ELF-1 (cell line): Measurements from ENCODE around the gene FOCAD.
"Not testable (repeated sequence)": the region's sequence is repeated elsewhere in the genome, so short reads cannot be mapped to it uniquely, and the experiment has no call there.

Experiments
- DNase-seq: peaks from one replicate; pipeline ENCODE4 v3.0.0-alpha.2; 2016; ENCODE audit warnings: low read depth, low spot score

FOCAD gene, protein sequence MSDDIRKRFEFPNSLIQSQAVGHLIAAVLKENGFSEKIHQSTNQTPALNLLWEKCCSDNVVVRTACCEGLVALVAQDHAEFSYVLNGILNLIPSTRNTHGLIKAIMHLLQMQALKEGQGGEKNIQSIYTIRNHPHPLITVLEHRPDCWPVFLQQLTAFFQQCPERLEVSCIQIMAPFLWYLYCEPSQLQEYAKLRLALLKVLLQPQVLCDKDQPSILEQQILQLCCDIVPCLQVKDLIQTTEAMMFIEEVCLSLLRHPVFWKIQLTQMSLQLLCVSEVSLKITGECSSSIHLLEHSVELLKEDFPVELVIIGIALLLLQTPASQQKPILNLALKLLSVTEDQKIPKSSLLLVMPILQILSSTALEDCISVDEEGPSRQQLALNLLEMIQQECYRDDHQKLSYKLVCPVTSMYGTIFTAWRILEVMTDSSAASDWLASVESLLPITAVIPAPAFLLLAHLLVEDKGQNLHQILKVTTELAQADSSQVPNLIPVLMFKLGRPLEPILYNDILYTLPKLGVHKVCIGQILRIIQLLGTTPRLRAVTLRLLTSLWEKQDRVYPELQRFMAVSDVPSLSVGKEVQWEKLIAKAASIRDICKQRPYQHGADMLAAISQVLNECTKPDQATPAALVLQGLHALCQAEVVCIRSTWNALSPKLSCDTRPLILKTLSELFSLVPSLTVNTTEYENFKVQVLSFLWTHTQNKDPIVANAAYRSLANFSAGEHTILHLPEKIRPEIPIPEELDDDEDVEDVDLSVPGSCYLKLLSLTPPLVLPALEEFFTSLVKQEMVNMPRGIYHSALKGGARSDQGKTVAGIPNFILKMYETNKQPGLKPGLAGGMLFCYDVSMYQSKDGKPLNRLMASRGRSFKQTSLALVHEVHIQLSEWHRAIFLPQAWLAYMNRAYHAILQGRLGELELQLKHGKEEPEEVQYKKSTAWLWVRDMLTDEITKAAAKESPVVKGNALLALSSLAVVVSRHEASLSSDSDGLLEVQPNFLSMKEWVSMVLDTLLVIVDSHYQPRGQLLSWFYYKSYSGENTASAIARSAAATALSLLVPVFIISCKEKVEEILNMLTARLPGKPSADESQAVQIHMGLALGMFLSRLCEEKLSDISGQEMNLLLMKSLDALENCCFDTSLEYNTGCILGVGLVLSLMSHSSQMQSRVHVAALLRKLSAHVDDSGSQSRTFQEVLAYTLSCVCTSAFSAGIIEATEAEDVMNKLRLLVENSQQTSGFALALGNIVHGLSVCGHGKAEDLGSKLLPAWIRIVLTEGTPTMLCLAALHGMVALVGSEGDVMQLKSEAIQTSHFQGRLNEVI (N-terminal part only)

GRCh38 chr9:20684035-20684874 is at the start of gene FOCAD:
Gene FOCAD (plus strand): TSS chr9:20684259. CDS start chr9:20715354, 31,095 bp downstream.
- DNase-seq: peak; percentile 98

DNA sequence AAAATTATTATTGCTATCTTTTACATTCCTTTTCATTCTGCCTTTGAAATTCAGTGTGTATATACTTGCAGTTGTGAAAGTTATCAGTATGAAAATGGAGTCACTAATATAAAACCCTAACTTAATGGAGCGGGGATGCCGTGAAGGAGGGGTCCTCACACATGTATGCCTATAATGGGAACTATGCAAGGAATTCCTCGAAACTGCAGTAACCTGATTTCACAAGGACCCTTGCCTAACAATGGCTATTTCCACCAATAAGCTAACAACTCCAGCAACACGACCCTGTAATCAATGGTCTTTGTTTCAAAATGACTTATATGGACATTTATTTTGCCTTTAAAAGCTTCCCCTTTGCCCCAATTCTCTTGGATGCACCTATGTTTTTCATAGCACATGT is 49.2 kb upstream of the FOCAD start:
- DNase-seq: no peak

- DNase-seq: peak; percentile 56
Measured at GRCh38 chr9:20636888-20637440, 47.1 kb upstream of the FOCAD start.

DNA sequence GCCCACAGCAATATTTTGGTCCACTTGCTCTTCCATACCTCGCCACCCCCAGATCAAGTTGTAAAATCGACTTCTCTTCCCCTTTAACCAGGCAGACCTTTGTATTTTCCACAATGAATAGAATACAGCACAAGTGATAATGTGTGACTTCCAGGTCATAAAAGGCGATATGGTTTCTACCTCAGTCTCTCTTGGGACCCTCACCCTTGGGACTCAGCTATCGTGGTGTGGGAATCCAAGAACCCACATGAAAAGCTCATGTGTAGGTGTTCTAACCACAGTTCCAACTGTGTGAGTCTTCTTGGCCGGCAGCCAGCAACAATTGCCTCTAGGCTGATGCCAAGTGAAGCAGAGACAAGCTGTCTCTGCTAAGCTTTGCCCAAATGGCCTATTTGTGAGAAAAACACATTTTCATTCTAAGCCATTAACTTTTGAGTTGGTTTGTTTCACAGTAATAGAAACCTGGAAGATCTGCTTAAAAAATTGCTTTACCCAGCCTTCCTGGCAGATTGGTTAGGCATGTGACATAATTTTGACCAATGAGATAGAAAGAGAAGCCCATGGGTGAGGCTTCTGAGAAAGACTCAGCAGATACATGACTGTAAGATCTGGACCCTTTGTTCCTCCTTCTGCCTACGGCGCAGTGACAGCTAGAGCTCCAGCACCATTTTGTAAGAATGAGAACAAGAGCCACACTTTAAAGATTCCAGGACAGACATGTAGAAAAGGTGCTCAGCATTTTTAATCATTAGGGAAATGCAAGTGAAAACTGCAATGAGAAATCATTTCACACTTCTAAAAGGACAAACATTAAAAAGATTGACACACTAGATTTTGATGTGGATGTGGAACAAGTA is 43.5 kb upstream of the FOCAD start:
- DNase-seq: no peak

- no peak for DNase-seq
Measured at GRCh38 chr9:20642045-20642444, 42.0 kb upstream of the FOCAD start.

DNA sequence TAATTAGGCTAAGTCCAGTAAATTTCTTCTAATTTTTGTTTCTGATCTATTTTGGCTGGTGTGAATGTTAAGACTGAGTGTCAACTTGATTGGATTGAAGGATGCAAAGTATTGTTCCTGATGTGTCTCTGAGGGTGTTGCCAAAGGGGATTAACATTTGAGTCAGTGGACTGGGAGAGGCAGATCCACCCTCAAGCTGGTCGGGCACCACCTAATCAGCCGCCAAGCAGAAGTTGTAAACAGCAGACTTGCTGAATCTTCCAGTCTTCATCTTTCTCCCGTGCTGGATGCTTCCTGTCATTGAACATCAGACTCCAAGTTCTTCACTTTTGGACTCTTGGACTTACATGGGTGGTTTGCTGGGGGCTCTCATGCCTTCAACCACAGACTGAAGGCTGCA is 40.4 kb upstream of the FOCAD start:
- no peak for DNase-seq

DNA sequence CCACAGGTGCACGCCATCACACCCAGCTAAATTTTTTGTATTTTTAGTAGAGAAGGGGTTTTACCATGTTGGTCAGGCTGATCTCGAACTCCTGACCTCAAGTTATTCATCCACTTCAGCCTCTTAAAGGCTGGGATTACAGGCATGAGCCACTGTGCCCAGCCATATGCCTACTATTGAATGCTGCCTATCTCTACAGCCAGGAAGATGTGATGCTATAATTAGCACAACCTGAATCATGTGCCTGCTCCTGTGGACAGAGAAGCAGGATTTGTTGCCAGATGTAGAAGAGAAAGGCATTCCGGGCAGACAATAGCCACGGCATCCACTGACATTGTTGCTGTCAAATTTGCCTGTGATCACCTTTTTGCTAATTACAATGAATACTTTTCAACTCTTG is 37.4 kb upstream of the FOCAD start:
- no peak for DNase-seq

GRCh38 chr9:20649381-20649780 is 34.7 kb upstream of the FOCAD start:
- no peak for DNase-seq

GRCh38 chr9:20650313-20650712 is 33.7 kb upstream of the FOCAD start:
- DNase-seq: no peak

- DNase-seq: no peak
Measured at GRCh38 chr9:20650750-20651299, 33.2 kb upstream of the FOCAD start.

DNA sequence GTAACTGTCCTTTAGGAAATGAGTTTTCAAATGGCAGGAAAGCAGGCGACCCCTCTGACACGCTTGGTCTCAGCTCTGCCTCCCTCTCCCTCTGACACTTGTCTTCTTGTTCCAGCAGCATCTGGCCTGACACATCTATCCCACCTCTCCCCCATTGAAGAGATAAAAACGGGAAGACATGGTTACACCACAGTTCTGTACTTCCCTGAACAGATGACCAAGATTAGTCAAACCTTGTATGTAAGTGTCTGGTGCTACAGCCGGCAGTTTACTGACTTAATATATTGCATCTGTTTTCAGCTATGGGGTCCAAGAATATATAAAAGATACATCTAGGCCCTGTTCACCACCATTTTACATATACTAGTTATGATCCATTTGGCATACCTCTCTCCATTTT is 32.1 kb upstream of the FOCAD start:
- no peak for DNase-seq

GRCh38 chr9:20658246-20658667 is 25.8 kb upstream of the FOCAD start:
- not testable (repeated sequence) for DNase-seq

GRCh38 chr9:20658677-20659473 is 25.2 kb upstream of the FOCAD start:
- peak; percentile 43 for DNase-seq

DNA sequence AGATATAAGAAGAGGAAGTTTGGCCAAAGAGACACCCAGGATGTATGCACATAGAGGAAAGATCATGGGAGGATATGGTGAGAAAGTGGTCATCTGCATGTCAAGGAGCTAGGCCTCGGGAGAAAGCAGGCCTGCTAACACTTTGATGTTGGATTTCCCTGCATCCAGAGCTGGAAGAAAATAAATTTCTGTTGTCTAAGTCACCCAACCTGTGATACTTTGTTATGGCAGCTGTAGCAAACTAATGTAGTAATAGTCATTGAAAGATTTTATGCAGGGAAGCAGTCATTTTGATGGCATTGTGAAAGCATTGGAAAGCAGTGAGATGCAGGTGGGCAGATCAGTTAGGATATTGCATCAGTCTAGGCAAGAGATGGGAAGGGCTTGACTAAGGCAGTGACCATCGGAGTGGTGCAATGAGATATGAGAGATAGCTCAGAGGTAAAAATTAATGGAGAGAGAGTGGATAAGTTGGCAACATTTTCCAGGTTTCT is 24.5 kb upstream of the FOCAD start:
- no peak for DNase-seq

- DNase-seq: peak; percentile 51
Measured at GRCh38 chr9:20662156-20662555, 21.9 kb upstream of the FOCAD start.

DNA sequence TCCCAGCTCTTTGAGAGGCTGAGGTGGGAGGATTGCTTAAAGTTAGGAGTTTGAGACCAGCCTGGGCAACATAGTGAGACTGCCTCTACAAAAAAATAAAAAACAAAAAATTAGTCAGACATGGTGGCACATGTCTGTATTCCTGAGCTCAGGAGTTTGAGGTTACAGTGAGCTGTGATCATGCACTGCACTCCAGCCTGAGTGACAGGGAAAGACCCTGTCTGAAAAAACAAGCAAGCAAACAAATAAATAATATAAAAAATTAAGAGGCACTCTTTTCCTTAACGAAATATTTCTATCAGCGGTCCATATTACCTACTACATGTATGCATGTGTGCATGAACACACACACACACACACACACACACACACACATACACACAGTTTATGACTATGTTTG is 20.9 kb upstream of the FOCAD start:
- DNase-seq: no peak

DNA sequence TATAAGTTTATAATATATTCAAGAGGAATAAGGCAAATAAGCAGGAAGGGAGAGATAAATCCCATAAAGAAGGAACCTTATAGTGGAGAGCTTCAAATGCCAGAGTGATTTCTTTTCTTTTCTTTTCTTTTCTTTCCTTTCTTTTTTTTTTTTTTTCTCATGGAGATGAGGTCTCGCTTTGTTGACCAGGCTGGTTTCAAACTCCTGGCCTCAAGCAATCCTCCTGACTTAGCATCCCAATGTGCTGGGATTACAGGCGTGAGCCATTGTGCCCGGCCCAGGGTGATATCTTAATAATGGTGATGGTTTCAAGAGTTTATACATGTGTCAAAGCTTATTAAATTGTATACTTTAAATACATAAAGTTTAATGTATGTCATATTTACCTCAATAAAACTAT is 19.6 kb upstream of the FOCAD start:
- DNase-seq: peak; percentile 55

DNA sequence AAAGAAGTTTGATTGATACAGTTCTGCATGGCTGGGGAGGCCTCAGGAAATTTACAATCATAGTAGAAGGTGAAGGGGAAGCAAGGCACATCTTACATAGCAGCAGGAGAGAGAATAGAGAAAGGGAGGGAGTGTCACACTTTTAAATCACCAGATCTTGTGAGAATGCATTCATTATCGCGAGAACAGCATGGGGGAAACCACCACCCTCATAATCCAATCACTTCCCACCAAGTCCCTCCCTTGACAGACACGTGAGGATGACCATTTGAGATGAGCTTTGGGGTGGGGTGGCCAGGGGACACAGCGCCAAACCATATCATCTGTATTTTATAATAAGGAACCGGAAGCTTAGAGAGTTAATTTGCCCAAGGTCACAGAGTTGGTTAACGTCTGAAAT is 13.7 kb upstream of the FOCAD start:
- no peak for DNase-seq
